UCSD-AML1 (cell line): Measurements from ENCODE around the gene ADCY9.
"Not testable (repeated sequence)": the region's sequence is repeated elsewhere in the genome, so short reads cannot be mapped to it uniquely, and the experiment has no call there.

ENCODE experiments used
- DNase-seq: peaks from one replicate; lab custom pipeline; 2025; ENCODE audit not compliant: unreplicated experiment; lab: John Stamatoyannopoulos, UW

The ADCY9 gene

GRCh38 chr16:4116325-4117249 lies at the start of gene ADCY9:
ADCY9 (minus strand) TSS chr16:4116442; CDS start chr16:4115442, 1,000 bp downstream.
- peak; percentile 54 for DNase-seq

GRCh38 chr16:4160658-4161430 lies 44.6 kb upstream of the ADCY9 start:
- no peak for DNase-seq

GRCh38 chr16:4159726-4160125 lies 43.5 kb upstream of the ADCY9 start:
- no peak for DNase-seq

GRCh38 chr16:4158143-4159093 lies 42.2 kb upstream of the ADCY9 start:
- no peak for DNase-seq

GRCh38 chr16:4157376-4157825 lies 41.2 kb upstream of the ADCY9 start:
- DNase-seq, result no peak

- DNase-seq, result not testable (repeated sequence)
Measured at GRCh38 chr16:4156503-4156902, 40.3 kb upstream of the ADCY9 start.

GRCh38 chr16:4153364-4153763 lies 37.1 kb upstream of the ADCY9 start:
- DNase-seq, result not testable (repeated sequence)

GRCh38 chr16:4152267-4152666 lies 36.0 kb upstream of the ADCY9 start:
- no peak for DNase-seq

- DNase-seq, result no peak
Measured at GRCh38 chr16:4147236-4147635, 31.0 kb upstream of the ADCY9 start.

GRCh38 chr16:4142268-4142667 lies 26.0 kb upstream of the ADCY9 start:
- no peak for DNase-seq

GRCh38 chr16:4141604-4142003 lies 25.4 kb upstream of the ADCY9 start:
- DNase-seq, result no peak

GRCh38 chr16:4140652-4141051 lies 24.4 kb upstream of the ADCY9 start:
- no peak for DNase-seq

- no peak for DNase-seq
Measured at GRCh38 chr16:4139968-4140367, 23.7 kb upstream of the ADCY9 start.

- DNase-seq, result no peak
Measured at GRCh38 chr16:4138713-4139112, 22.5 kb upstream of the ADCY9 start.

- DNase-seq, result no peak
Measured at GRCh38 chr16:4137438-4137837, 21.2 kb upstream of the ADCY9 start.

GRCh38 chr16:4136229-4136813 lies 20.1 kb upstream of the ADCY9 start:
- no peak for DNase-seq

- no peak for DNase-seq
Measured at GRCh38 chr16:4135537-4135936, 19.3 kb upstream of the ADCY9 start.

GRCh38 chr16:4133897-4134372 lies 17.7 kb upstream of the ADCY9 start:
- DNase-seq, result no peak

- no peak for DNase-seq
Measured at GRCh38 chr16:4131621-4132020, 15.4 kb upstream of the ADCY9 start.
